HG02973 (cell line): ENCODE measurements around the gene FOXK2.

ENCODE experiments used
- ATAC-seq: cut with Tn5 transposase; IDR thresholded peaks from one replicate; pipeline ENCODE4 v1.9.1; 2021; ENCODE audit warnings: moderate library complexity; ENCODE audit not compliant: unreplicated experiment

FOXK2 gene

GRCh38 chr17:82518826-82519810 is at the start of gene FOXK2:
Gene FOXK2, plus strand, starts transcription at chr17:82519732. Its CDS starts 157 bp downstream, at chr17:82519889.
- peak; percentile 90 for ATAC-seq

- ATAC-seq, result no peak
Measured at GRCh38 chr17:82470065-82470464, 49.5 kb upstream of the FOXK2 start.

GRCh38 chr17:82474223-82475010 is 45.1 kb upstream of the FOXK2 start:
- no peak for ATAC-seq

- ATAC-seq, result no peak
Measured at GRCh38 chr17:82475458-82475857, 44.1 kb upstream of the FOXK2 start.

DNA sequence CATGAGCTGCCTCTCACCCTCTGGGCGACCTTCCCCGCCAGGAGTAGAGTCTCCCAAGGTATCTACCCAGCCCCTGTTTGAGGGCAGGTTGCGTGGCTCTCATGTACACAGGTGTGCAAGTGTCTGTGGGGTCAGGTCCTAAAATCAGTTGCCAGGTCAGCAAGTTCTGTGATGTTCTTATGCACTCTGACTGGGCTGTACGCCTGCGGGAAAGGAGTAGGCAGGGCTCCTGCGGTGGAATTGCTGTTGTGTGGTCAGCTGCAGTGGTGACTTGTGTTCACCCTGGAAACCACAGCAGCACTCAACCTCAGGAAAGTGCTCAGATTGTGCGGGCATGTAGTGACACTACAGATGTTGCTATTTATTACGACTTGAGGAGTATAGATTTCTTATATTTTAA is 41.6 kb upstream of the FOXK2 start:
- no peak for ATAC-seq

GRCh38 chr17:82479602-82480001 is 39.9 kb upstream of the FOXK2 start:
- no peak for ATAC-seq

GRCh38 chr17:82480318-82480717 is 39.2 kb upstream of the FOXK2 start:
- ATAC-seq, result no peak

DNA sequence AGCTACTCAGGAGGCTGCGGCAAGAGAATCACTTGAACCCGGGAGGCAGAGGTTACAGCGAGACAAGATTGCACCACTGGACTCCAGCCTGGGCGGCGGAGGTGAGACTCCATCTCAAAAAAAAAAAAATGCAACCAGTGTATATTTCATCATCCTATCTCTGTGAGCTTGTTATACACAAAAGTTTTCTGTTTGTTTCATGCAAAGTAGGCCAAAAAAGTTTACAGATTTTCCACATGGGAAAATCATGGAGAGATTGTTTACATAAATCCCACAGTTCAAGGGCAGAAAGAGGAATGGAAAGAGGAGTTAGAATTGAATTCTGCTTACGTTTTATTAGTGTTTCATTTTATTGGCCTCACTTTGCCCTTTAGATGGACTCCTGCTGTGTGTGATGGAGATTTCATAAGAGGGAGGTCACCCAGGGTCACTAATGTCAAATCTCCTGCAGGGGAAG is 36.3 kb upstream of the FOXK2 start:
- no peak for ATAC-seq

GRCh38 chr17:82483836-82484235 is 35.7 kb upstream of the FOXK2 start:
- ATAC-seq, result no peak

DNA sequence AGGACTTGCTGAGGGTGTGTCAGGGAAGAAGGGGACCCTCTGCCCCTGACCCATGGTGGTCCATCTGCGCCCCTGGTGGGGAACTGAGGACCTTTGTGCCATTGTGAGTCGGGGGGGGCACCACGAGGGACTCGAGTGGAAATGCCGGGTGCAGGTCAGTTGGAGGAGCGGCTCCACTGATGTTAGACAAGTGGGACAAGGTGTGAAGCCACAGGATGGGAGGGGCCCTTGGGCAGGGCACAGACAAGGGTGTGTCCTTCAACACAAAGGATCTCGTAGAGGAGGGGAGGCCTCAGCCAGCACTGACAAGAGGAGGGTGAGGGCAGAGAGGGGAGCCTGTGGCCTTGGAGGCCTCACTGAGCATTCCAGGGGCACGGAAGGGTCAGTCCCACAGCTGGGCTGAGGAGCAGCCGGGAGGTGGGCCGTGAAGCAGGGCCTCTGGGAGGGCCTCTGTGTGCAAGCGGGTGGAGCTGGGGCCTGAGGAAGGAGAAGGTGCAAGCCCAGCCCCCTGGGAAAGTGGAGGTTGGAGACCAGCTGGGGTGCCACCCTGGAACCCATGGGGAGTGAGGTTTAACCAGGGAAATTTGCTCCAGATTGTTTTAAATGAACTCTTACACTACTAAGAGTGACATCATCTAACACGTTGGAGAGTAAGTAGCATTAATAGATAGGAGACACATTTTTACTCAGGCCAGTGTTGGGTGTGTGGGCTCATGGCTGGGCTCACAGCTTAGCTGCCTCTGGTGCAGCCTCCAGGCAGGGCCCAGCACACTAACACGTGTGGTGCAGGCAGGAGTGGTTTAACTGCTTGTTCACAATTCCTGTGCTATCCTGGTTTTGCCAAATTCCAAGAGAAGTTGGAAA is 33.1 kb upstream of the FOXK2 start:
- no peak for ATAC-seq

GRCh38 chr17:82487910-82488309 is 31.6 kb upstream of the FOXK2 start:
- no peak for ATAC-seq

DNA sequence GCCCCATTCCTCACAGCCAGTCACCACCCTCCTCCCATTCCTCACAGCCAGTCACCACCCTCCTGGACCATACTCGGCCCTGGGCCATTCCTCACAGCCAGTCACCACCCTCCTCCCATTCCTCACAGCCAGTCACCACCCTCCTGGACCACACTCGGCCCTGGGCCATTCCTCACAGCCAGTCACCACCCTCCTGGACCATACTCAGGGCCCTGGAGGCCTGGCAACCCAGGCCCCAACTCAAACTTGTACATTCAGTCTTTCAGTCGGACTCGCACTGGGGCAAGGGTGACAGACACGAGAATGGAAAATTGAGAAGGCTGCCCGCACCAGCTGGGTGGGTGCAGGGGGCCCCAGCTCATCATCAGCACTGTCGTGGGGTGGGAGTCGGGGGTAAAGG is 30.4 kb upstream of the FOXK2 start:
- ATAC-seq, result no peak

DNA sequence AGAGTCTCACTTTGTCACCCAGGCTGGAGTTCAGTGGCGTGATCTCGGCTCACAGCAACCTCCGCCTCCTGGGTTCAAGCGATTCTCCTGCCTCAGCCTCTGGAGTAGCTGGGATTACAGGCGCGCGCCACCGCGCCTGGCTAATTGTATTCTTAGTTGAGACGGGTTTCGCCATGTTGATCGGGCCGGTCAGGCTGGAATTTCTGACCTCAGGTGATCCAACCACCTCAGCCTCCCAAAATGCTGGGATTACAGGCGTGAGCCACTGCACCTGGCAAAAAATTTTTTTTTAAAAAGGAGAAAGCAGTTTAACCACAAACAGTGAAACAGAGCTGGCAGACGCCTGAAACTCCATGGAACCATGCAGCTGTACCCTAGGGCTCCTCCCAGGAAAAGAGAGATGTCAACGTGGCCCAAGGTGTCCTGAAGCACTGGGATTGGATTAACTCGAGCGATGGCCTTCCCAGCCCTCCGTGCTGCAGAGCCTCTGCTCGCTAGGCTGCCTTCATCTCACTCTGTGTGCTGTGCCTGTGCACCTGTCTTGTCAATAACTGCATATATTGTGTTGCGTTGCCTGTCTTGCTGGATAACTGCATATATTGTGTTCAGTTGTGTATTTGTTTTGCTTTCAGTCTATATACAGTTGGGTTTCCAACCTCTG is 29.6 kb upstream of the FOXK2 start:
- ATAC-seq, result no peak

DNA sequence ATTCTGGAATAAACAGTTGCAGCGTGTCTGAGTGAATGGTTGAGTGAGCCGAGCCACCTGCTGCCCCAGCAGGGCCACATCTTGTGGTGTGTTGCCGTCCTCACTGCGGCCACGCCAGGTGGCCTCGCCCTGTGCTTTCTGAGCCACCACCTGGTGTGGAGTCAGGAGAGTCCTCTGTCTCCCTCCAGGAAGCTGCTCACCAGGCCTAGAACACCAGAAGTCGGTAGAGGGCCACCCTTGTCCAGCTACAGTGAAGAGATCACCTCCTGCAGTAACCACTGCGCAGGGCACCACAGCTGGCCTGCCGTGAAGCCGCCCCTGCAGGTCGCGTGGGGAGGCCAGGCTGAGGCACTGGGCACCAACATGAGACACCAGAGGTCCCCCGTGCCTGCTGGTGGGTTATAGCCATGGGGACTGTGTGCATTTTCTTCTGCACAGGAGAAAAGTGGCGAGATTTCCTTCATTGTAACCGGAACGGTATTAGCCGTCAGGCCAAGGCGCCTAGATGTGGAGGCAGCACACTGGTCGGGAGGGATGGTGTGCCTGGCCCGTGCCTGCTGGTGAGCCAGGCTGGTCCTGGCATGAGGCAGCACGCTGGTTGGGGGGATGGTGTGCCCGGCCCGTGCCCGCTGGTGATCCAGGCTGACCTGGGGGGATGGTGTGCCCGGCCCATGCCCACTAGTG is 28.9 kb upstream of the FOXK2 start:
- no peak for ATAC-seq

GRCh38 chr17:82491196-82491530 is 28.4 kb upstream of the FOXK2 start:
- ATAC-seq, result no peak

DNA sequence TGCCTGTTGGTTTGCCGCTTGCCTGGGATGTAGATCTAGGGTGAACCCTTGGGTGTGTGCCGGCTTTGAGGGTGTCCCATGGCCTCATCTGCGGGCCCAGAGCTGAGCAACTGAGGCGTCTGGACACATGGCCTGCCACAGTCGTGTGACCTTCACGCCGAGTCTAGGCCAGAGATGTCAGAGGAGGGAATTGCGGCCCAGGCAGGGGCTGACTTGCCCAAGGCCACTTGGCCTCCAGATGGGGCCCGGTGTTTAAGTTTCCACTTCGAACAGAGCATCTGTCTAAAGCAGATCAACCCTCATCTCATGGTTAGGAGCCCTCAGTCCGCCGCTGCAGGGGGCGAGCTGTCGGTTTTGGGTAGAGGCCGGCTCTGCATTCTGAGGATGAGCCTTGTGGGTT is 28.0 kb upstream of the FOXK2 start:
- no peak for ATAC-seq

DNA sequence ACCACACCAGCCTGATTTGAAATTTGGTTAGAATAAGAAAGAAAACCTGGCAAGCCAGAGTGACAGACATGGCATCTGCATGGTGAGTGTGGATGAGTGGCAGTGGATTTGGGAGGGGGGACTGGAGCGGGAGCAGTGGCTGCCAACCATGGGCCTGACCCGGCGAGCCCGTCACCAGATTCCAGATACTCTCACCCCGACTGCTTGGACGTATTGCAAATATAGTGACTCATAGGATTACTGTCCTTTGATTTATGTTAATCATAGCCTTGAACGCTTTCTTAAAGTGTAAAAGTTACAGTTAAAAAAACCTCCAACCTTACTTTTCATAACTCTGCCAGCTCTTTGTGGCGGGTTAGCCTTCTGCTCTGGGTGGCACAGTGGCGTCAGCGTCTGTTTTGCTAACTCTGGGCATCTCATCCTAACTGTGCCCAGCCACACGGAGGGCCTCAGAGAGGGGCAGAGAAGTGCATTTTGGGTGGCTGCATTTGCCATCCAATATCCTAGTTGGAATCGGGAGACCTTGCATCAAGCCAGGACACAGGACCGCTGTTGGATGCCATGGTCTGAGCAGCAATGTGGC is 26.8 kb upstream of the FOXK2 start:
- no peak for ATAC-seq

GRCh38 chr17:82493226-82493781 is 26.2 kb upstream of the FOXK2 start:
- no peak for ATAC-seq
